Epidermal melanocyte (primary cell): ENCODE data around the gene VIPAS39.
"Not testable (repeated sequence)": the region's sequence is repeated elsewhere in the genome, so short reads cannot be mapped to it uniquely, and the experiment has no call there.

ENCODE experiments used
- DNase-seq: peaks from one replicate; pipeline ENCODE4 v3.0.0; 2011; ENCODE audit warnings: low spot score; ENCODE audit not compliant: insufficient read length

VIPAS39 gene

DNA sequence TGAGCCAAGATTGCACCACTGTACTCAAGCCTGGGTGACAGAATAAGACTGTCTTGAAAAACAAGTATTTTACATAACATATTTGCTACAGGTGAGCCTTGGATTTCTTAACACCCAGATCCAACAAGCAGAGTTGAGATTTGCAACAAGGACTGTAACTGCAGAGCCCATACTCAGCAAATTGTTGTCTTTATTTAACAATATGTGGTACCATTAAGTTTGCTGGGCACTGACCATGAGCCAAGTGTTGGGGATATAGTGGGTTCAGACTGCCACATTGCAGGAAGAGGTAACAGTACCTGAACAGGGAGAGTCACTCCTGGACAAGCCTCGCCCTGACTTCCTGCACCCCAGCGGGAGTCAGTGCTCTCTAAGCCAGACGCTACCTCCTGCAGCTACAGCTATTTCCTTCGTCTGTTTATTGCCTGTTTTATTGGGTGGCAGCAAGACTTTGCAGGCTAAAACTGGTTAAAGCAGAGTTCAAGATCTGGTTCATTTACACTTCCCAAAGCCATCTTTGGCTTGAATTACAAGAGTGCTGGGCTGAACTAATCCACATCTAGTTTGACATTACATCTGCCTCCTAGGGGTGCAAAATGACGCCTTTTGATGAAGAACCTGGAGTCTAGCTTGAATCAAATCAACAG, 12.9 kb upstream of the VIPAS39 start:
- no peak for DNase-seq

- DNase-seq = no peak
Measured at GRCh38 chr14:77469539-77469938, 12.1 kb upstream of the VIPAS39 start.

GRCh38 chr14:77469067-77469505, 11.7 kb upstream of the VIPAS39 start:
- DNase-seq = no peak

DNA sequence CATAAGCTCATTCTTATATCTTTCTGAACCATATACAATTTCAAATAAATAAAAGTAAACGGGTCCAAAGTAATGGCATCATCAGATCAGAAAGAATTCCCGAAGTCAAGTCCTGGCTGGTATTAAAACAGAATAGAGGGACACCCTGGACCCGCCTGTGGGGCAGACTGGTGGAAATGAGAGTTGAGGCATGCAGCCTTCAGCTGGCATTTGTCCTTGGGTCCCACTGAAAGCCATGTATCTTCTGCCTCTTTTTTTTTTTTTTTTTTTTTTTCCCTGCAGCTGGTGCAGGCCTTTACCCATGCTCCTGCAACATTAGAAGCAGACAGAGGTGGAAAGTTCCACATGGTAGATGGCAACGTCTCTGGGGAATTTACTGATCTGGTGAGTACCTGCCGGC, 10.4 kb upstream of the VIPAS39 start:
- no peak for DNase-seq

DNA sequence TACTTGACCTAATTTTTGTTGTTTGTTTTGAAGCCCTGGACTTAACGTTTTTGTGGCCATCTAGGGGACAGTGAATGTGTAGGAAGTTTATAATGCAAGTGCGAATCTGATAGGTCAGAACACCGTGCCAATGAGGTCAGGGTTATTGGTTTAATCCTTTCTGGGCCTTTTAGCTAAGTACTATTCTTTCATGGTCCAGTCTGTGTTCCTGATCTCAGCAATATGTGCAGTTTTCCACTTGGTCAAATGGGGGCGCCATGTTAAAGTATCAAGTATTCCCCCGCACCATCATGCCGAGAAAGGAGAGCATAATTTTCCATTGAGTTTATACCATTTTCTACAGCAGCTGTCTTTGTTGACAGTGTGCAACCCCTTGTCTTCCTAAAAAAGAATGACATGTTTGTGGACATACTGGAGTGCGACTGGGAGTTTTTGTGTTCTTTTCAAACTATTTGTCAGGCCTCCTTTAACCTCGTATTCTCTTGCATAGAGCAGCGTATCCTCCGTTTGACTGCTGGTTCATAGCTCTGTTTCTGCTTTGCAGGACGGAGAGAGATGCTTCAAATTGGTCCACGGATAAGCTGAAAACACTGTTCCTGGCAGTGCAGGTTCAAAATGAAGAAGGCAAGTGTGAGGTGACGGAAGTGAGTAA, 1.8 kb upstream of the VIPAS39 start:
- DNase-seq = no peak

DNA sequence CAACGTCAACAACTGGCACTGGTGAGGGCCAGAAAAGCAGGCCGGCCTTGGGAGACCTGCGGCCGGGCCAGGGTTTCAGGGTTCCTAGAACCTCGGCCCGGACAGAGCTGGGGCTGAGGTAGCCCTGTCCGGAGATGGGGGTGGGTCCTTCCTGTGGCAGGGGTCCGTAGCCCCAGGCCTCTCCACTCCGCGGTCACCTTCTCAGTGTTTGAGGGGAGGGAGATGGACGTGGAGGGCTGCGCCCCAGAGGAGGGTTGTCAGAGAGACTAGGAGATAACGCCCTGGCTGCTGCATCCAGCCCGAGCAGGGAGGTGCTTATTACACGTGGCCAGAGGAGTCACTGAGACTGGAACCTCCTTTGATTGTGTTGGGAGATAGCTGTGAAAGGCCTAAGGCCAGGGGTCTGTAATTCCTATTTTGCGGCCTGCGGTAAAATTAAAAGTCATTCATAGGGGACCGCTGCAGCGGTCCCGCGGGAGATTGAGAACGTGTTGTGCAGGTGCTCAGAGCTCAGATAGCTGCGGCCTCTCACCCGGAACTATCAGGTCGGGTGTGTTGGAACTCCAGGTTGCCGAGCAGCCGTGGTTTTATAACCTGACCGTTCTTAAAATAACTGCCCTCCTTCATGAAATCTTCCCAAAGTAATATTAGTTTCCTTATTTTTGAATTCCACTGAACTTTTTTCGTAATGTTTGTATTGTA, 999 bp upstream of the VIPAS39 start:
- no peak for DNase-seq

GRCh38 chr14:77457115-77457521, 283 bp downstream of the VIPAS39 start:
- DNase-seq = no peak

GRCh38 chr14:77455966-77456640, 1.3 kb downstream of the VIPAS39 start:
- DNase-seq = no peak

DNA sequence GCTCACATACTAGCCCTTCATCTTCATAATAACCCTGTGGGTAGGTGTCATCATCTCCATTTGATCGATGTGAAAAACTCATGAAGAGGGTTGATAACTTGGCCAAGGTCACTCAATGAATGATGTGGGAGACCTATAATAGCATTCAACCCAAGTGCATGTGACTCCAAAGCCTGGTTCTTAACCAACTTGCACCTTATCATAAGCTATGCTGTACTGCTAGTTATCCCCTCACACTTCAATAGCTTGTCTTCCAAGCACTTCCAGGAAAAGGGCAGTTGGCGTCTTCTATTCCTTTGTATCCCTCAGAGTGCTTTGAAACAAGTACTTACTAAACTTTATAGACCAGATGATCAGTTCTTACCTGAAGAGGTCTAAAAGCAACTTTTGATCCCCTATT, 15.2 kb downstream of the VIPAS39 start:
- DNase-seq = no peak

- no peak for DNase-seq
Measured at GRCh38 chr14:77439861-77440260, 17.5 kb downstream of the VIPAS39 start.

DNA sequence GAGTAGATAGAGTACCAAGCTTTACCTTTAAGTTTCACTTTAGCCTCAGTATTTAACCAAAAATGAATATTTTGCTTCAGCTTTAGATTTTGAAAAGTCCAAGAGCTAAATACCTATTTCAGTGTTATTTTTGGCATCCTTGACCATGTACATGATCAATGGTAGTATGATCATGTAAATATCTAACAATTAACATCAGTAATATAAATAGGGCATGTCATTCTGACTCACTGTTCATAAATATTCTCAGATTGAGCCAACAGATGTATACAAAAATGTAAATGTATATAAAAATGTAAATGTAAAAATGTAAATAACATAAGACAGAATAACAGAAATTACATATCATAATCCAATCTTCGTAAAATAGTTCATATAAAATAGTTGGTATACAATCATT, 18.8 kb downstream of the VIPAS39 start:
- DNase-seq = no peak

GRCh38 chr14:77436042-77436441, 21.4 kb downstream of the VIPAS39 start:
- no peak for DNase-seq

GRCh38 chr14:77426396-77426795, 31.0 kb downstream of the VIPAS39 start:
- no peak for DNase-seq

- no peak for DNase-seq
Measured at GRCh38 chr14:77424862-77425261, 32.5 kb downstream of the VIPAS39 start.

DNA sequence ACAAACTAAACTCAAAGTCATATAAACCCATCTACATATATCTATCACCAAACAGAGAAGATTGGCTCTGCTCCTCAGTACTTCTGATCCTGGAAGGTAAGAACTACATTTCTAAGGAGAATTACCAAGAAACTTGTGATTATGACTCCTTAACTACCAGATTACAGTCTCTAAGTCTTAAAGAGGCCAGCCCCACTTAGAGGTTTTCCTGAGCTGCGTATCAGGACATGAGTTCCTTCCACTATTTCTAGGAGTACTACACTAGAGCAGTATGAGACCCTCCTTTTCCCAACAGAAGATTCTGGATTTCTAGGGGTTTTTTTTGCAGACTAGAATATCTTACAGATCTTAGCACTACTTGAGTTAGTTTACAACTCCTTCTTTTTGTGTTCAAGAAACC, 34.0 kb downstream of the VIPAS39 start, which contains the start of gene NOXRED1:
NOXRED1 (minus strand) TSS at position 101 of the 400 bp plus-strand sequence. CDS start 634 bp downstream, outside the sequence.
- DNase-seq = no peak

DNA sequence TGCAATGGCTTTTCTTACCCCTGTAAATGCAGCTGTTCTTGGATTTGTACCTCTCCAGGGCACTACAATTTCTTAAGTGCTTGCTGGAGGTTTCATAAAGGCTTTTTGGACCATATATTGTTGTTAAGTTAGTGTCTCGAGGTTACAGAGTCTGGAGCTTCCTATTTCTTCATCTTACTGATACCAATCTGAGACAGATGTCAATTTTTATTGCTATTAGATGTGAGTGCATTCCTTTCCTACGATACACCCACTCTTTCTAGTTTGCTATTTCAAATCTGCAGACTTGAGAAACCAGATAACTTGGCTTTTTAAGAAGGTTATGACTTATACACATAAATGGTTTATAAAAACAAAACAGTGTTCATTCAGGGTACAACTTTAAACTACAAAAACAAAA, 36.2 kb downstream of the VIPAS39 start:
- no peak for DNase-seq

- DNase-seq = no peak
Measured at GRCh38 chr14:77416836-77417235, 40.6 kb downstream of the VIPAS39 start.

- DNase-seq = not testable (repeated sequence)
Measured at GRCh38 chr14:77416098-77416497, 41.3 kb downstream of the VIPAS39 start.

GRCh38 chr14:77415403-77416030, 41.9 kb downstream of the VIPAS39 start:
- not testable (repeated sequence) for DNase-seq

DNA sequence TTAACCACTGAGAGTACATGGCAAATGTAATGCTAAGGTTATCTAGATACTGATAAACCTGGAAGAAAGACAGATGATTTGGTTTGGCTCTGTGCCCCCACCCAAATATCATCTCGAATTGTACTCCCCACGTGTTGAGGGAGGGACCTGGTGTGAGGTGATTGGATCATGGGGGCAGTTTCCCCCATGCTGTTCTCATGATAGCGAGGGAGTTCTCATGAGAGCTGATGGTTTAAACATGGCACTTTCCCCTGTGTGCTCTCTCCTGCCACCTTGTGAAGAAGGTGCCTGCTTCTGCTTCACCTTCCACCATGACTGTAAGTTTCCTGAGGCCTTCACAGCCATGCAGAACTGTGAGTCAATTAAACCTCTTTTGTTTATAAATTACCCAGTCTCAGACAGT, 48.3 kb downstream of the VIPAS39 start:
- no peak for DNase-seq

- DNase-seq = no peak
Measured at GRCh38 chr14:77407158-77407557, 50.2 kb downstream of the VIPAS39 start.
